ENCODE data around the gene SH3PXD2B. TPM values are rescaled to one million over a fixed set of nuclear protein-coding genes. Genes with fewer than 3 reads are reported as not detected.

SH3PXD2B gene
- total and polyA plus RNA-seq, 5 donors from 2014 or later, result 0.10 TPM; not detected in 4

DNA sequence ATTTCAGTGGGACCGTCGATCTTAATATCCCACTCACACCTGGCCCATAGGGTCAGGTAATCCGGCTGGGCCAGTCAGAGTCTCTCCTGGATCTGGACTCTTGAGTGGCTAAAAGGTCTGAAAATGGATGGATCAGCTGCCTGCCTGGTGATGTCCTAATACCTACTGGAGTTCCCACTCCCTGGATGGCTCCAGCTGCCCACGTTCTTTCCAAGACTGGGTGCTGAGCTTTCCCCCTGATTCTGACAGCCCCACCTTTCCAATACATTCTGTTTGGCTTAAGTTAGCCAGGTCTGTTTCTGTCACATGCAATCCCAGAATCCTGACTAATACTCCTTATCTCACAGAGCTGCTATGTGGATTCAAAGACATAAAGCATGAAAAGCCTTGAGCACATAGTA is 10.2 kb downstream of the SH3PXD2B start:
- no peaks in the 10 kb centered on the region for H3K36me3 Mint-ChIP-seq
- ATAC-seq (ENCODE audit: low read depth in 2 of 2), result no peak

DNA sequence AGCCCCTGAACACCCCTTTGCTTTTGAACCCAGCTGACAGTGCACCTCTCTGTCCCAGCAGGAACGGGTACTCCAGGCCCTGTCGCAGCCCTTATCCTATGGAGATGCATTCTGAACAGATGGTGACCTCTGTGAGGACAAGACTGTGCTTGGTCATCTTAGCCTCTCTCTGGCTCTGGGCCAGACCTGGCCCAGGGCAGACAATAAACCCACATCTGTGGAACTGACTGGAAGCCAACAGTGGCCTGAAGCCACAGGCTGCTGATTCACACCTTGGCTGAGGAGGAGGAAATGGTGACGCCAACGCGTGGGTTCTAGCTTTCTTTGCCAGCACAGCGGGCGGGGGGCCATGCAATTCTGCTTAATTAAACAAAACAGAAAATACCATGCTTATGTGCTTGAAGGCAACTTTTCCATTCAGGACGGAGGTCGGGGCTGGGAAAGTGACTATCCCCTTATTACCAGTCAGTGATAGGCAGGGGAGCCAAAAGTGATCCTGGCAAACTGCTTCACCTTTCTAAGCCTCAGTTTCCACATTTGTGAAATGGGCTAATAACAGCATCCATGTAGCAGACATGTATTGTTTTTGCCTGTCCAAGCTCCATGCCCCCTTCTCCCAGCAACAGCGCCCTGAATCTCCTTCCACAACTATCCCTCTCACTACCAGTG is 10.8 kb downstream of the SH3PXD2B start:
- no peaks in the 10 kb centered on the region for H3K36me3 ChIP-seq (ENCODE audit: control insufficient read depth, insufficient read depth, low read length)
- H3K36me3 Mint-ChIP-seq, result no peaks in the 10 kb centered on the region
- no peaks in the 10 kb centered on the region for H3K4me1 ChIP-seq (ENCODE audit: control insufficient read depth, insufficient read depth, low read length, poor library complexity, severe bottlenecking)
- no peak overlapping the region for H3K27ac ChIP-seq (ENCODE audit: insufficient read depth, low read length, poor library complexity, severe bottlenecking)
- H3K27me3 Mint-ChIP-seq, result peaks cover 9% of the 10 kb centered on the region
- H3K9me3 Mint-ChIP-seq, result peaks cover 0 to 2% (median 0%) of the 10 kb centered on the region in 7 donors
- H3K27ac Mint-ChIP-seq, result no peak overlapping the region
- ATAC-seq (ENCODE audit: low read depth in 2 of 2), result no peak
- DNase-seq, result no peak
- H3K27me3 ChIP-seq (ENCODE audit: control insufficient read depth, insufficient read depth, low read length), result peaks cover 3% of the 10 kb centered on the region
- no peaks in the 10 kb centered on the region for H3K4me1 Mint-ChIP-seq
- H3K4me3 Mint-ChIP-seq, result no peak overlapping the region
- H3K9me3 ChIP-seq (ENCODE audit: control insufficient read depth in 2 of 2, low read length in 2 of 2), result no peaks in the 10 kb centered on the region
- H3K4me3 ChIP-seq (ENCODE audit: low read depth, low read length), result no peak overlapping the region

More for the DNA sequence above, 10.2 kb downstream of the SH3PXD2B start:
- Histone ChIP-seq H3K4me3 (ENCODE audit: low read depth, low read length) (no peak overlapping the region), H3K9me3 (ENCODE audit: control insufficient read depth in 2 of 2, low read length in 2 of 2) (no peaks in the 10 kb centered on the region), H3K27me3 (ENCODE audit: control insufficient read depth, insufficient read depth, low read length) (peaks cover 3% of the 10 kb centered on the region), H3K4me1 (ENCODE audit: control insufficient read depth, insufficient read depth, low read length, poor library complexity, severe bottlenecking) (no peaks in the 10 kb centered on the region), H3K27ac (ENCODE audit: insufficient read depth, low read length, poor library complexity, severe bottlenecking) (no peak overlapping the region), H3K36me3 (ENCODE audit: control insufficient read depth, insufficient read depth, low read length) (no peaks in the 10 kb centered on the region)
- Mint-ChIP-seq H3K9me3 (peaks cover 0 to 2% (median 0%) of the 10 kb centered on the region in 7 donors), H3K27ac (no peak overlapping the region), H3K4me1 (no peaks in the 10 kb centered on the region), H3K27me3 (peaks cover 9% of the 10 kb centered on the region), H3K4me3 (no peak overlapping the region)
- DNase-seq, result no peak

DNA sequence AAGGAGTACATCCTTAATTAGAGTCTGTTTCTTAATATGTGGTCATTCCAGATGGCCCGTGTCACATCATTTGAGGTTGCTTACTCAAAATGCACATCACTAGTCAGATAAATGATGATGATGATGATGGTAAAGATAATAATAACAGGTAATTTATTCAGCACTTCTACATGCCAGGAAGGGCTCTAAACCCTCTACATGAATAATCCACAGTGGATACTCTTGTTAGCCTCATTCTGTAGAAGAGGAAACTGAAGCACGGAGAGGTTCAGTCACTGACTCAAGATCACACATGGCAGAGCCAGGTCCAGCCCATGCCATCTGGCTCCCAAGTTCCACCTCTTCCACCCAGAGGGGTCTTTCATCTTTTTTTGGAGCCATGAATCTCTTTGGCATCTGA is 11.7 kb downstream of the SH3PXD2B start:
- no peak overlapping the region for H3K27ac ChIP-seq (ENCODE audit: insufficient read depth, low read length, poor library complexity, severe bottlenecking)
- no peak for DNase-seq
- Mint-ChIP-seq H3K4me1 (no peaks in the 10 kb centered on the region), H3K9me3 (peaks cover 0 to 1% (median 0%) of the 10 kb centered on the region in 7 donors), H3K27ac (no peak overlapping the region), H3K36me3 (no peaks in the 10 kb centered on the region), H3K4me3 (no peak overlapping the region), H3K27me3 (peaks cover 9% of the 10 kb centered on the region)
- H3K36me3 ChIP-seq (ENCODE audit: control insufficient read depth, insufficient read depth, low read length), result no peaks in the 10 kb centered on the region
- no peaks in the 10 kb centered on the region for H3K9me3 ChIP-seq (ENCODE audit: control insufficient read depth in 2 of 2, low read length in 2 of 2)
- peaks cover 3% of the 10 kb centered on the region for H3K27me3 ChIP-seq (ENCODE audit: control insufficient read depth, insufficient read depth, low read length)
- no peak for ATAC-seq (ENCODE audit: low read depth in 2 of 2)
- H3K4me1 ChIP-seq (ENCODE audit: control insufficient read depth, insufficient read depth, low read length, poor library complexity, severe bottlenecking), result no peaks in the 10 kb centered on the region
- no peak overlapping the region for H3K4me3 ChIP-seq (ENCODE audit: low read depth, low read length)

DNA sequence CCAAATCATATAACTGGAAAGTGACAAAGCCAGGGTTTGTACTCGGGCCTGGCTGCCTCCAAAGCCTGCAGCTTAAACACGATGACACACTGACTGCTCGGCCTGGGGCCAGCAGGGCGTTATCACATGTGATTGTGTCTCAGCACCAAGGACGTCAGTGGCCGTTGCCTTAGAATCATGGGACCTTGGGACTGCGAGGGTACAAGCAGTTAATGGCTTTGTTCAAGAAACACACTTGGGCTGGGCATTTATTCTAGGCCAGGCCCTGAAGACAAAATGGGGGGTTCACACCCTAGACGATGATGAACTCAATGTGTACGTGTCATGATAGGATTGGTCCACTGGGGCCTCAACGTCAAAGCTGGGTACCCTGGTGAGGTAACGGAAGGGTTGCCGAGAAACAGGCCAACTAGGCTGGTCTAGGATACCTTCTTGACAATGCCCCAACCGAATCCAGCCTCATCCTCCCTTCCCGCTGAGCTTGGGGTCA is 13.0 kb downstream of the SH3PXD2B start:
- H3K4me3 ChIP-seq (ENCODE audit: low read depth, low read length), result no peak overlapping the region
- no peaks in the 10 kb centered on the region for H3K27me3 Mint-ChIP-seq
- ATAC-seq (ENCODE audit: low read depth in 2 of 2) (no peak), DNase-seq (no peak)
- H3K27ac ChIP-seq (ENCODE audit: insufficient read depth, low read length, poor library complexity, severe bottlenecking), result no peak overlapping the region
- no peaks in the 10 kb centered on the region for H3K4me1 ChIP-seq (ENCODE audit: control insufficient read depth, insufficient read depth, low read length, poor library complexity, severe bottlenecking)
- H3K36me3 ChIP-seq (ENCODE audit: control insufficient read depth, insufficient read depth, low read length), result no peaks in the 10 kb centered on the region
- peaks cover 0 to 1% (median 0%) of the 10 kb centered on the region in 7 donors for H3K9me3 Mint-ChIP-seq
- peaks cover 3% of the 10 kb centered on the region for H3K27me3 ChIP-seq (ENCODE audit: control insufficient read depth, insufficient read depth, low read length)
- H3K4me3 Mint-ChIP-seq, result no peak overlapping the region
- no peak overlapping the region for H3K27ac Mint-ChIP-seq
- no peaks in the 10 kb centered on the region for H3K36me3 Mint-ChIP-seq
- H3K9me3 ChIP-seq (ENCODE audit: control insufficient read depth in 2 of 2, low read length in 2 of 2), result no peaks in the 10 kb centered on the region
- no peaks in the 10 kb centered on the region for H3K4me1 Mint-ChIP-seq

DNA sequence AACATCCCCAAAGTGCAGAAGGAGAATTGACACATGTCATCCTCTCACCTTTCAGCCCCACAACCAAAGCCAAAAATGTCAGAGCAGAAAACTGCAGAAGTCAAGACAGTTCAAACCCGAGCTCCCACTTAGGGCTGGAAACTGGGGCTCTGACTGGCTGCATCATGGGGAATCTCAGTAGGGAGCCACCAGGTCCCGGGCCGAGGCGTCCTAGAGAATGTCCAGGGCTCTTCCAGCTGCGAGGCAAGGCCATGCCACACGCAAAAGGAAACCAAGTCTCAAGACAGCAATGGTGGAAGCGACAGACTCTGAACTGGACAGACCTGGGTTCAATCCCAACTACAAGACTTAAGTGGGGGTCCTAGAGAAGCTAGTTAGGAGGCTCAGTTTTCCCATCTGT is 13.8 kb downstream of the SH3PXD2B start:
- H3K9me3 Mint-ChIP-seq, result peaks cover 0 to 1% (median 0%) of the 10 kb centered on the region in 7 donors
- H3K27ac ChIP-seq (ENCODE audit: insufficient read depth, low read length, poor library complexity, severe bottlenecking), result no peak overlapping the region
- H3K27me3 Mint-ChIP-seq, result peaks cover under 1% of the 10 kb centered on the region
- no peak overlapping the region for H3K4me3 Mint-ChIP-seq
- ATAC-seq (ENCODE audit: low read depth in 2 of 2) (no peak), DNase-seq (no peak)
- H3K27ac Mint-ChIP-seq, result no peak overlapping the region
- H3K4me1 ChIP-seq (ENCODE audit: control insufficient read depth, insufficient read depth, low read length, poor library complexity, severe bottlenecking), result no peaks in the 10 kb centered on the region
- no peaks in the 10 kb centered on the region for H3K36me3 ChIP-seq (ENCODE audit: control insufficient read depth, insufficient read depth, low read length)
- peaks cover 3% of the 10 kb centered on the region for H3K27me3 ChIP-seq (ENCODE audit: control insufficient read depth, insufficient read depth, low read length)
- H3K9me3 ChIP-seq (ENCODE audit: control insufficient read depth in 2 of 2, low read length in 2 of 2), result no peaks in the 10 kb centered on the region
- H3K4me3 ChIP-seq (ENCODE audit: low read depth, low read length), result no peak overlapping the region
- H3K4me1 Mint-ChIP-seq, result no peaks in the 10 kb centered on the region
- no peaks in the 10 kb centered on the region for H3K36me3 Mint-ChIP-seq

DNA sequence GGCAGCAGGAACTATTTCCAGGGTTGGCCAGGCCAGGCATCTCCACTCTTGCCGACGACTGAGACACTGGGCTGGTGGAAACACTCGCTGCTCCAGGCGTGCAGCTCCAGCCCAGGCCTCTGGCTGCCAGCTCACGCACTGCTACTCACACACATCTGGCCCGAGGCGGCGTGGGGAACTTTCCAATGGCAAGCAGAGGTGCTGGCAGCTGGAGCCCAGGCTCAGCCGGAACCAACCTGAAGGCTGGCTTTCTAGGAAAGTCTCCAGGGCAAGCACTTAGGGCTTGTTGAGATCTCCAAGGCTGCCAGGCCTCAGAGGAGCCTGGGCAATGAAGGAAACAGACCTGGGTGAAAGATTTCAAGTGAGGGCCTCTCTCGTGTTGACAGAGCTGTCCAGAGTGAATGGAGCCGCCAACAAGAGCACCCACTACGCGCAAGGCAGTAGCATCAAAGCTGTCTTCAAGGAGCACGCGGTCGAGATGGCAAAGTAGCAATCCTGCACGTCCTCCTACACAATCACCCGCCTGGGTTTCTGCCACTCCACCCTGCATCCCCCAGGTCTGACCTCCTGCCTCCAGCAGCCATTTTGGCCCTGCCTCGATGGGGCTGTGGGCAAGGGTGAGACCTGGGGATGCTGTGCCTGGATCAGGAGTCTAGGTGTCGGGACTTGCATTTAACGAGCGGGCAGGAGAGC is 14.4 kb downstream of the SH3PXD2B start:
- no peaks in the 10 kb centered on the region for H3K4me1 ChIP-seq (ENCODE audit: control insufficient read depth, insufficient read depth, low read length, poor library complexity, severe bottlenecking)
- no peak overlapping the region for H3K27ac ChIP-seq (ENCODE audit: insufficient read depth, low read length, poor library complexity, severe bottlenecking)
- DNase-seq (no peak), ATAC-seq (ENCODE audit: low read depth in 2 of 2) (no peak)
- H3K9me3 ChIP-seq (ENCODE audit: control insufficient read depth in 2 of 2, low read length in 2 of 2), result no peaks in the 10 kb centered on the region
- Mint-ChIP-seq H3K27ac (no peak overlapping the region), H3K4me1 (no peaks in the 10 kb centered on the region), H3K9me3 (peaks cover 0 to 1% (median 0%) of the 10 kb centered on the region in 7 donors), H3K36me3 (no peaks in the 10 kb centered on the region), H3K27me3 (peaks cover 6% of the 10 kb centered on the region), H3K4me3 (no peak overlapping the region)
- no peak overlapping the region for H3K4me3 ChIP-seq (ENCODE audit: low read depth, low read length)
- no peaks in the 10 kb centered on the region for H3K36me3 ChIP-seq (ENCODE audit: control insufficient read depth, insufficient read depth, low read length)
- peaks cover 3% of the 10 kb centered on the region for H3K27me3 ChIP-seq (ENCODE audit: control insufficient read depth, insufficient read depth, low read length)

DNA sequence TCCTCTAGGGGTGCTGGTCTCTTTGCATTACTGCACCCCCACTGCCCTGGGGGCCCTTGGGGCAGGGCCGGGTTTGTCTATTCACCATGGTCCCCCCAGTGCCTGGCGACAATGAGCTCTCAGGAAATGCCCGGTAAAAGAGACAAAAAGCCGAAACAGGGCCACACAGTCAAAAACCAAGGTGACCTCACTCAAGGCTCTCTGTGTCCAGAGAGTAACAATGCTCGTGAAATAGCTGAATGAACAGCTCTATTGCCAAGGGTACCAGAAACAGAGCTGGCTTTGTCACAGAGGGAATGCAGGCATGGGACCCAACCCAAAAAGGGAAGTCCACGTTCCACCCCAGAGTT is 16.0 kb downstream of the SH3PXD2B start:
- H3K4me3 Mint-ChIP-seq, result no peak overlapping the region
- H3K36me3 ChIP-seq (ENCODE audit: control insufficient read depth, insufficient read depth, low read length), result no peaks in the 10 kb centered on the region
- no peaks in the 10 kb centered on the region for H3K4me1 ChIP-seq (ENCODE audit: control insufficient read depth, insufficient read depth, low read length, poor library complexity, severe bottlenecking)
- H3K27ac ChIP-seq (ENCODE audit: insufficient read depth, low read length, poor library complexity, severe bottlenecking), result no peak overlapping the region
- peak overlapping the region in 1 of 3 donors; percentile 82 for H3K27ac Mint-ChIP-seq
- no peak for DNase-seq
- no peak overlapping the region for H3K4me3 ChIP-seq (ENCODE audit: low read depth, low read length)
- no peaks in the 10 kb centered on the region for H3K36me3 Mint-ChIP-seq
- H3K9me3 Mint-ChIP-seq, result peaks cover 0 to 1% (median 0%) of the 10 kb centered on the region in 7 donors
- no peaks in the 10 kb centered on the region for H3K9me3 ChIP-seq (ENCODE audit: control insufficient read depth in 2 of 2, low read length in 2 of 2)
- H3K4me1 Mint-ChIP-seq, result no peaks in the 10 kb centered on the region
- peaks cover 3% of the 10 kb centered on the region for H3K27me3 ChIP-seq (ENCODE audit: control insufficient read depth, insufficient read depth, low read length)
- no peak for ATAC-seq (ENCODE audit: low read depth in 2 of 2)
- H3K27me3 Mint-ChIP-seq, result peaks cover 10% of the 10 kb centered on the region

Data from CD4-positive, CD25-positive, alpha-beta regulatory T cell (primary cell).